ENCODE measurements around the gene DCANP1. TPM values are rescaled to one million over a fixed set of nuclear protein-coding genes. Genes with fewer than 3 reads are reported as not detected.

Gene DCANP1
- total and polyA plus RNA-seq, 2 of the 13 experiments (the other 11 are each of a cell fraction or from before 2014, with no cell fraction given) = not detected

- Histone ChIP-seq H3K4me1 (ENCODE audit: insufficient read depth, low read length) (peaks cover 78% of the 10 kb centered on the region), H4K20me1 (ENCODE audit: insufficient read depth, low read length) (no peaks in the 10 kb centered on the region), H3K4me2 (ENCODE audit: low read depth, low read length) (no peak overlapping the region), H3K36me3 (replicated peaks in 1 of 2; ENCODE audit: control insufficient read depth in 1 of 2, insufficient read depth in 2 of 2, low read length in 2 of 2) (no peaks in the 10 kb centered on the region), H3K79me2 (ENCODE audit: insufficient read depth, low read length) (no peaks in the 10 kb centered on the region), H3K4me3 (replicated peaks in 1 of 3; ENCODE audit: insufficient read depth in 1 of 3, low read depth in 2 of 3, low read length in 3 of 3) (no peak overlapping the region), H3K27me3 (ENCODE audit: control insufficient read depth in 1 of 2, insufficient read depth in 2 of 2, low read length in 2 of 2) (peaks cover 0 to 10% of the 10 kb centered on the region in 2 experiments; a peak in 2 of 5 replicates), H3K27ac (ENCODE audit: extremely low read length, insufficient read depth, low read length) (no peak overlapping the region), H3K9me3 (ENCODE audit: low read length) (no peaks in the 10 kb centered on the region), H2AFZ (ENCODE audit: low read length) (no peak overlapping the region), H3K9ac (ENCODE audit: insufficient read depth, low read depth, low read length) (no peak overlapping the region)
- ChIA-PET CTCF (ENCODE audit: low intra/inter-chr PET ratio, low total read pairs) (no interaction called here), POLR2A (no interaction called here)
- DNase-seq (ENCODE audit: low spot score) (no peak), FAIRE-seq (no peak), ATAC-seq (no peak)
- intact Hi-C loops (cut with micrococcal nuclease; ENCODE audit: unreplicated experiment) (no loop called here), in situ Hi-C loops (cut with HindIII; ENCODE audit: extremely low pct_ligation_motif_present, low pct_unique_long_range_greater_than_20kb) (no loop called here)
- BruUV-seq (replicated peaks) = no TSS peak
- TF ChIP-seq GABPA (IDR thresholded peaks at IDR 0.05; ENCODE audit: low read depth, low read length) (no peak), GABPA (CRISPR knock-in tag; IDR thresholded peaks at IDR 0.05; ENCODE audit: low read depth) (no peak), ZNF768 (CRISPR knock-in tag; IDR thresholded peaks at IDR 0.05) (peak; percentile 68; the same call in 1 of the 2 replicates)
- WGBS (ENCODE audit: low lambda C conversion rate) = 0% methylated on average over 1 of the region's 5 CpGs
These were observed 37.5 kb upstream of the DCANP1 start for GRCh38 chr5:135484674-135485086.

GRCh38 chr5:135483254-135483653, 36.1 kb upstream of the DCANP1 start:
- in situ Hi-C loops (cut with HindIII; ENCODE audit: extremely low pct_ligation_motif_present, low pct_unique_long_range_greater_than_20kb) = no loop called here
- peak overlapping the region; percentile 81 for H3K27ac ChIP-seq (ENCODE audit: extremely low read length, insufficient read depth, low read length)
- intact Hi-C loops (cut with micrococcal nuclease; ENCODE audit: unreplicated experiment) = no loop called here
- no peak for DNase-seq (ENCODE audit: low spot score)
- no peak for TF ChIP-seq ZBTB4 (CRISPR knock-in tag; IDR thresholded peaks at IDR 0.05; ENCODE audit: borderline replicate concordance)
- TF ChIP-seq PLRG1 (conservative IDR thresholded peaks at IDR 0.05) = no peak
- TF ChIP-seq KLF6 (CRISPR knock-in tag; IDR thresholded peaks at IDR 0.05) = no peak
- TF ChIP-seq ZNF629 (CRISPR knock-in tag; conservative IDR thresholded peaks at IDR 0.05) = peak; percentile 56
- H4K20me1 ChIP-seq (ENCODE audit: insufficient read depth, low read length) = no peaks in the 10 kb centered on the region
- H3K4me3 ChIP-seq (replicated peaks in 1 of 3; ENCODE audit: insufficient read depth in 1 of 3, low read depth in 2 of 3, low read length in 3 of 3) = no peak overlapping the region
- H3K36me3 ChIP-seq (replicated peaks in 1 of 2; ENCODE audit: control insufficient read depth in 1 of 2, insufficient read depth in 2 of 2, low read length in 2 of 2) = no peaks in the 10 kb centered on the region
- WGBS (ENCODE audit: low lambda C conversion rate) = 100% methylated on average over 1 of the region's 1 CpG
- H3K4me1 ChIP-seq (ENCODE audit: insufficient read depth, low read length) = peaks cover 64% of the 10 kb centered on the region
- H3K9ac ChIP-seq (ENCODE audit: insufficient read depth, low read depth, low read length) = no peak overlapping the region
- peaks cover 0 to 10% of the 10 kb centered on the region in 2 experiments; a peak in 3 of 5 replicates for H3K27me3 ChIP-seq (ENCODE audit: control insufficient read depth in 1 of 2, insufficient read depth in 2 of 2, low read length in 2 of 2)
- H3K9me3 ChIP-seq (ENCODE audit: low read length) = no peaks in the 10 kb centered on the region
- FAIRE-seq = no peak
- ATAC-seq = no peak
- H3K4me2 ChIP-seq (ENCODE audit: low read depth, low read length) = no peak overlapping the region
- no peaks in the 10 kb centered on the region for H3K79me2 ChIP-seq (ENCODE audit: insufficient read depth, low read length)
- ChIA-PET POLR2A (no interaction called here), CTCF (ENCODE audit: low intra/inter-chr PET ratio, low total read pairs) (no interaction called here)
- no peak overlapping the region for H2AFZ ChIP-seq (ENCODE audit: low read length)
- BruUV-seq (replicated peaks) = no TSS peak

Measured in HepG2 (cell line).